ENCODE data around the gene ARMS2. TPM values are rescaled to one million over a fixed set of nuclear protein-coding genes. Genes with fewer than 3 reads are reported as not detected.
A peak's percentile ranks its signal among the peaks of the same experiment; 100 is the strongest.

ARMS2 gene
- total RNA-seq, 1 donor from 2014 or later: not detected

DNA sequence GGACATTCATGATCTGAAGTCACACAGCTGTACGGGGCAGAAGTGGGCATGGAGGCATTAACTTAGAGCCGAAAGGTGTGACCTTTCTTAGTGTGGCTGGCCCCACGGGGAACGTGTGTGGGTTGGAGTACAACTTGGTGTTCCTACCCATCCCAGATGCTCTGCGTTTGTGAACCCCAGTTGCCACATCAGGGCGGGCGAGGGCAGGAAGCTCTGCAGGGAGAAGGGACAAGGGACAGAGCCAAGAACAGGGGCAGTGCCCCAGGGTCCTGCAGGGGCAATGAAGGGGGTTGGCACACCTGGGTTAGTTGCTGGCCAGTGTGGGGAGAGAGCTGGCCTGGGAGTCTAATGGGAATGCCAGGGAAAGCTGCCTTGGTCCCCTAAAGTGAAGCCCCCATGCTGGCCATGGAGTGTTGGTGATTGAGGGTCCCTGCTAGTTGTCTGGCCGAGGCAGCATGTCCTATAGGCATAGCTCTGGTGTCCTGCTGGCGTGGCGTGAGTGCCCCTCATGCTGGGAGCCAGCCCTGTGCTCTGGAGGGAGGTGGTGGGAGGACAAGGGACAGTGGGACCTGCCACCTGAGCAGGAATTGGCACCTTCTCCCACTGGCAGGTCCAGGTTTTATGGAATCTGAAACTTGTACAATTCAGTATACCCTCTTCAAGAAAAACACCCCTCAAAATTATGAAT, 25.8 kb downstream of the ARMS2 start:
- Mint-ChIP-seq H3K4me3 (ENCODE audit: unreplicated experiment) (no peak overlapping the region), H3K27me3 (ENCODE audit: unreplicated experiment) (no peaks in the 10 kb centered on the region), H3K27ac (ENCODE audit: unreplicated experiment) (peak overlapping the region; percentile 40), H3K4me1 (ENCODE audit: unreplicated experiment) (peaks cover 53% of the 10 kb centered on the region), H3K9me3 (ENCODE audit: unreplicated experiment) (no peaks in the 10 kb centered on the region), H3K36me3 (ENCODE audit: unreplicated experiment) (peaks cover 40% of the 10 kb centered on the region)
- TF ChIP-seq, protein P1, sequence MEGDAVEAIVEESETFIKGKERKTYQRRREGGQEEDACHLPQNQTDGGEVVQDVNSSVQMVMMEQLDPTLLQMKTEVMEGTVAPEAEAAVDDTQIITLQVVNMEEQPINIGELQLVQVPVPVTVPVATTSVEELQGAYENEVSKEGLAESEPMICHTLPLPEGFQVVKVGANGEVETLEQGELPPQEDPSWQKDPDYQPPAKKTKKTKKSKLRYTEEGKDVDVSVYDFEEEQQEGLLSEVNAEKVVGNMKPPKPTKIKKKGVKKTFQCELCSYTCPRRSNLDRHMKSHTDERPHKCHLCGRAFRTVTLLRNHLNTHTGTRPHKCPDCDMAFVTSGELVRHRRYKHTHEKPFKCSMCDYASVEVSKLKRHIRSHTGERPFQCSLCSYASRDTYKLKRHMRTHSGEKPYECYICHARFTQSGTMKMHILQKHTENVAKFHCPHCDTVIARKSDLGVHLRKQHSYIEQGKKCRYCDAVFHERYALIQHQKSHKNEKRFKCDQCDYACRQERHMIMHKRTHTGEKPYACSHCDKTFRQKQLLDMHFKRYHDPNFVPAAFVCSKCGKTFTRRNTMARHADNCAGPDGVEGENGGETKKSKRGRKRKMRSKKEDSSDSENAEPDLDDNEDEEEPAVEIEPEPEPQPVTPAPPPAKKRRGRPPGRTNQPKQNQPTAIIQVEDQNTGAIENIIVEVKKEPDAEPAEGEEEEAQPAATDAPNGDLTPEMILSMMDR (IDR thresholded peaks at IDR 0.05): no peak
- no peak for DNase-seq (ENCODE audit: extremely low spot score, unreplicated experiment)

GRCh38 chr10:122481296-122482056, 27.0 kb downstream of the ARMS2 start:
- Mint-ChIP-seq H3K36me3 (ENCODE audit: unreplicated experiment) (peaks cover 46% of the 10 kb centered on the region), H3K4me1 (ENCODE audit: unreplicated experiment) (peaks cover 53% of the 10 kb centered on the region), H3K27me3 (ENCODE audit: unreplicated experiment) (no peaks in the 10 kb centered on the region), H3K27ac (ENCODE audit: unreplicated experiment) (peak overlapping the region; percentile 31), H3K9me3 (ENCODE audit: unreplicated experiment) (no peaks in the 10 kb centered on the region), H3K4me3 (ENCODE audit: unreplicated experiment) (no peak overlapping the region)
- TF ChIP-seq, protein P1 (IDR thresholded peaks at IDR 0.05): no peak
- DNase-seq (ENCODE audit: extremely low spot score, unreplicated experiment): no peak

DNA sequence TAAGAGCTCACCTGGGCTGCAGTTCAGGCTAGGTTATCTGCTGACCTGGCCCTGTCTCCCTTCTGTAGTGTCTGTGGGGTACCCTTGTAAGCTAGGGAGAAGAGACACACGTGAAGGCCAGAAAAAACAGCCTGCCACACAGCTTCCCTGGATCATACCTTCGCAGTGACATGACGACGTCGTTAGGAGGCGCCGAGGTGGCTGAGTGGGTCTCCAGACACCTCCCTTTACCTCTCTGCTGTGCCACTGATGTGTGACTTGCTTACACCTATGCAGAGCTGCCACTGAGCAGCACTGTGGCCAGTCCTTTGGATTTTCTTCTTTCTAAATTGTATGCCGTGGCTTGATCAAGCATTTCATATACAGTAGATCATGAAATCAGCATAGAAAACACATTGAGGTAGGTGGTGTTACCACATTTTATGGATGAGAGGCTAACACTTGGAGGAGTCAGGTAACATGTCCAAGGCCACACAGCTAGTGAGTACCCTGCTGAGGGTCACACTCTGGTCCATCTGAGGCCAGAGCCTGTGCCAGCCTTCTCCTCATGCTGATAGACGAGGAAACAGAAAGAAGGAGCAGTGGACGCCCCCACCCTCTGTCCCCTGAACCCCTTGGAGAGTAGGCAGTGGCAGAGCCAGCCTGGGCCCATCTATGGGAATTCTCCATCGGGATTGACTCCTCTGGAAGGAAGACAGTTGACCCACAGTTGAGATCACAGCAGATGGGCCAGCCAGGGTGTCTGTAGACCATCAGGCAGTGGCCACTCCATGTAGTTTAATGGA, 30.0 kb downstream of the ARMS2 start:
- TF ChIP-seq, protein P1 (IDR thresholded peaks at IDR 0.05): no peak
- Mint-ChIP-seq H3K4me3 (ENCODE audit: unreplicated experiment) (no peak overlapping the region), H3K9me3 (ENCODE audit: unreplicated experiment) (no peaks in the 10 kb centered on the region), H3K27ac (ENCODE audit: unreplicated experiment) (peak overlapping the region; percentile 12), H3K36me3 (ENCODE audit: unreplicated experiment) (peaks cover 50% of the 10 kb centered on the region), H3K4me1 (ENCODE audit: unreplicated experiment) (peaks cover 54% of the 10 kb centered on the region), H3K27me3 (ENCODE audit: unreplicated experiment) (no peaks in the 10 kb centered on the region)
- no peak for DNase-seq (ENCODE audit: extremely low spot score, unreplicated experiment)

DNA sequence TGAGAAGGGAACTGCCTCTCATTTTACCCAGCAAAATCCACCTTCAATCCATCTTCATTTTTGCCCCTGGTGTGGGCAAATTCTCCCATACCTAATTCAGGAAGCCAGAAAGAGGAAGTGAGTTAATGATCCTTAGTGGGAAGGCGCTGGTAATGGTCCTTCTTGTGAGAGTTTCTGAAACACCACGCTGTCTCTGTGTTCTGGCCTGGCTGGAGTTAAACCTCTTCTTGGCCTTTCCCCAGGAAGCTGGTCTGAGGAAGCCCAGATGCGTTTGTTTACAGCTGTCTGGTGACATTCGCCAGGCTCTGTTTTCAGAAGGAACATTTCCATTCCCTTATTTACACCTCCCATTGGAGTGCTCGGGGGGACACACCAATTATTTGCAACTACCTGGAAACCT, 31.2 kb downstream of the ARMS2 start:
- no peak for DNase-seq (ENCODE audit: extremely low spot score, unreplicated experiment)
- TF ChIP-seq, protein P1 (IDR thresholded peaks at IDR 0.05): no peak
- Mint-ChIP-seq H3K27ac (ENCODE audit: unreplicated experiment) (peak overlapping the region; percentile 45), H3K4me1 (ENCODE audit: unreplicated experiment) (peaks cover 62% of the 10 kb centered on the region), H3K36me3 (ENCODE audit: unreplicated experiment) (peaks cover 52% of the 10 kb centered on the region), H3K4me3 (ENCODE audit: unreplicated experiment) (peak overlapping the region; percentile 16), H3K9me3 (ENCODE audit: unreplicated experiment) (no peaks in the 10 kb centered on the region), H3K27me3 (ENCODE audit: unreplicated experiment) (no peaks in the 10 kb centered on the region)
